ENCODE results near the gene HHAT. TPM values are rescaled to one million over a fixed set of nuclear protein-coding genes. Genes with fewer than 3 reads are reported as not detected.

Gene HHAT
- total and polyA plus RNA-seq, 2 donors (not counting 3 experiments of a cell fraction or from before 2014, with no cell fraction given) = 2.4 to 4.3 TPM

DNA sequence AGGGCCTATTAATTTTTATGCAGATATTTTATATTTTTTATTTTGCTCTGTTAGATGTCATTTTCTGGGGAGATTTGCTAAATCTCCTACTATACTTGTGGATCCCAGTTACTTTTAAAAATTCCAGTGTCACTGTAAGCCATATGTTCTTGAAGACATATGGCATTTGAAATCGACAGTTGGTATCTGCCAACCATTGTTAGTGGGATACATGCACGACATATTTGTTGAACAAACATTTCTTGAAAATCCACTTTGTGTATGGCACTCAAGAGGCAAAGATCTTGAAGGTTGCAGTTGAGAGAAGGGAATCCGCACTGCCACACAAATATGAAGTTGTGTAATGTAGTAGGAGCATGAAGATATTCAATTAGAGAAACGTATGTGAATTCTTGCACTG is 287.7 kb downstream of the HHAT start:
- no peaks in the 10 kb centered on the region for H3K79me2 ChIP-seq (ENCODE audit: control insufficient read depth, insufficient read depth, low read length)
- dilution Hi-C loops (cut with MboI; ENCODE audit: extremely low pct_ligation_motif_present, low sequenced_read_pairs) (no loop called here), intact Hi-C loops (cut with micrococcal nuclease) (no loop called here)
- H4K20me1 ChIP-seq (replicated peaks; ENCODE audit: control insufficient read depth, extremely low read depth, insufficient read depth, low read length) = no peaks in the 10 kb centered on the region
- no peaks in the 10 kb centered on the region for H3K4me1 ChIP-seq (ENCODE audit: control insufficient read depth, extremely low read depth, insufficient read depth, low read length)
- no peaks in the 10 kb centered on the region for H3K9me3 ChIP-seq (replicated peaks; ENCODE audit: control insufficient read depth, insufficient read depth, low read length)
- POLR2A ChIA-PET = no interaction called here
- H3K9me1 ChIP-seq (replicated peaks; ENCODE audit: control insufficient read depth, extremely low read depth, insufficient read depth, low read length) = no peaks in the 10 kb centered on the region
- no peak overlapping the region for H3K4me3 ChIP-seq (replicated peaks in 1 of 3; ENCODE audit: insufficient read depth in 1 of 3, low read depth in 1 of 3, low read length in 3 of 3)
- H3K36me3 ChIP-seq (ENCODE audit: control insufficient read depth in 2 of 2, extremely low read depth in 1 of 2, insufficient read depth in 2 of 2, low read length in 2 of 2) = no peaks in the 10 kb centered on the region
- CTCF ChIA-PET = no interaction called here
- H3K4me2 ChIP-seq (ENCODE audit: insufficient read depth, low read length) = no peak overlapping the region
- BruUV-seq (replicated peaks) = no TSS peak
- DNase-seq (ENCODE audit: low read depth, low spot score) (no peak), FAIRE-seq (no peak)
- TF ChIP-seq EZH2 (IDR thresholded peaks at IDR 0.05; ENCODE audit: borderline replicate concordance, low read depth, low read length, severe bottlenecking) (no peak), FOS (IDR thresholded peaks at IDR 0.05; ENCODE audit: borderline replicate concordance, insufficient read depth, low read length) (no peak), MAX (IDR thresholded peaks at IDR 0.05; ENCODE audit: insufficient read depth, insufficient read length) (no peak), JUN (IDR thresholded peaks at IDR 0.05; ENCODE audit: borderline replicate concordance, insufficient read depth, insufficient read length, low read depth) (no peak)
- H2AFZ ChIP-seq (ENCODE audit: low read depth, low read length) = no peak overlapping the region
- no peaks in the 10 kb centered on the region for H3K27me3 ChIP-seq (ENCODE audit: control insufficient read depth in 2 of 2, insufficient read depth in 2 of 2, low read length in 2 of 2)
- no peak overlapping the region for H3K27ac ChIP-seq (ENCODE audit: insufficient read depth, low read depth, low read length)
- no peak overlapping the region for H3K9ac ChIP-seq (replicated peaks; ENCODE audit: extremely low read depth, insufficient read depth, low read length)

DNA sequence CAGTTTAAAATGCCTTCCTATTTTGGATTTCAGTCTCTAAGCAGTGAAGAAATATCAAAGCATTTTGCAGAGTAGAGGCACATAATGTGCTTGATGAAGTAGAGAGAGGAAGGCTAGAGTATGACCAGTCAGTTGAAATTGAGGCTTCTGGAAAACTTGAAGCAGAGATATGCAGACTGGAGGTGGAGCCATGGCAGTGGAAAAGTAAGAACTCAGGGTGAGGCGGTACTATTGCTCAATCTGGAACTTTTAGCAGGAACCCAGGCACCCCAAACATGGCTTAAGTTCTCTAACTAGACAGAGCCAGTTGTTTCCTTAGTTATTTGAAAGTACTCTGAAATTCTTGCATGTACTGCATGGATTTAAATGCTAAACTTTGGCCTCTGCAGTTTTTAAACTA is 288.6 kb downstream of the HHAT start:
- Histone ChIP-seq H4K20me1 (replicated peaks; ENCODE audit: control insufficient read depth, extremely low read depth, insufficient read depth, low read length) (no peaks in the 10 kb centered on the region), H2AFZ (ENCODE audit: low read depth, low read length) (no peak overlapping the region), H3K79me2 (ENCODE audit: control insufficient read depth, insufficient read depth, low read length) (no peaks in the 10 kb centered on the region), H3K4me1 (ENCODE audit: control insufficient read depth, extremely low read depth, insufficient read depth, low read length) (no peaks in the 10 kb centered on the region), H3K9me1 (replicated peaks; ENCODE audit: control insufficient read depth, extremely low read depth, insufficient read depth, low read length) (no peaks in the 10 kb centered on the region), H3K9ac (replicated peaks; ENCODE audit: extremely low read depth, insufficient read depth, low read length) (no peak overlapping the region), H3K36me3 (ENCODE audit: control insufficient read depth in 2 of 2, extremely low read depth in 1 of 2, insufficient read depth in 2 of 2, low read length in 2 of 2) (no peaks in the 10 kb centered on the region), H3K4me2 (ENCODE audit: insufficient read depth, low read length) (no peak overlapping the region), H3K9me3 (replicated peaks; ENCODE audit: control insufficient read depth, insufficient read depth, low read length) (no peaks in the 10 kb centered on the region), H3K4me3 (replicated peaks in 1 of 3; ENCODE audit: insufficient read depth in 1 of 3, low read depth in 1 of 3, low read length in 3 of 3) (no peak overlapping the region), H3K27ac (ENCODE audit: insufficient read depth, low read depth, low read length) (no peak overlapping the region), H3K27me3 (ENCODE audit: control insufficient read depth in 2 of 2, insufficient read depth in 2 of 2, low read length in 2 of 2) (no peaks in the 10 kb centered on the region)
- BruUV-seq (replicated peaks) = no TSS peak
- POLR2A ChIA-PET = no interaction called here
- dilution Hi-C loops (cut with MboI; ENCODE audit: extremely low pct_ligation_motif_present, low sequenced_read_pairs) = no loop called here
- TF ChIP-seq, protein P1, sequence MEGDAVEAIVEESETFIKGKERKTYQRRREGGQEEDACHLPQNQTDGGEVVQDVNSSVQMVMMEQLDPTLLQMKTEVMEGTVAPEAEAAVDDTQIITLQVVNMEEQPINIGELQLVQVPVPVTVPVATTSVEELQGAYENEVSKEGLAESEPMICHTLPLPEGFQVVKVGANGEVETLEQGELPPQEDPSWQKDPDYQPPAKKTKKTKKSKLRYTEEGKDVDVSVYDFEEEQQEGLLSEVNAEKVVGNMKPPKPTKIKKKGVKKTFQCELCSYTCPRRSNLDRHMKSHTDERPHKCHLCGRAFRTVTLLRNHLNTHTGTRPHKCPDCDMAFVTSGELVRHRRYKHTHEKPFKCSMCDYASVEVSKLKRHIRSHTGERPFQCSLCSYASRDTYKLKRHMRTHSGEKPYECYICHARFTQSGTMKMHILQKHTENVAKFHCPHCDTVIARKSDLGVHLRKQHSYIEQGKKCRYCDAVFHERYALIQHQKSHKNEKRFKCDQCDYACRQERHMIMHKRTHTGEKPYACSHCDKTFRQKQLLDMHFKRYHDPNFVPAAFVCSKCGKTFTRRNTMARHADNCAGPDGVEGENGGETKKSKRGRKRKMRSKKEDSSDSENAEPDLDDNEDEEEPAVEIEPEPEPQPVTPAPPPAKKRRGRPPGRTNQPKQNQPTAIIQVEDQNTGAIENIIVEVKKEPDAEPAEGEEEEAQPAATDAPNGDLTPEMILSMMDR (IDR thresholded peaks at IDR 0.05; ENCODE audit: extremely low read depth in 1 of 2, insufficient read depth in 1 of 2, low read depth in 1 of 2, low read length in 2 of 2) = no peak
- no peak for TF ChIP-seq EZH2 (IDR thresholded peaks at IDR 0.05; ENCODE audit: borderline replicate concordance, low read depth, low read length, severe bottlenecking)
- no peak for TF ChIP-seq JUN (IDR thresholded peaks at IDR 0.05; ENCODE audit: borderline replicate concordance, insufficient read depth, insufficient read length, low read depth)
- CTCF ChIA-PET = no interaction called here
- DNase-seq (ENCODE audit: low read depth, low spot score) (no peak), FAIRE-seq (no peak)
- intact Hi-C loops (cut with micrococcal nuclease) = no loop called here
